Activated CD8-positive, alpha-beta T cell treated with anti-CD3 and anti-CD28 coated beads, Interleukin-2, amount 10 ng/mL, durations not matched to agents 7 days and 5 days (primary cell): ENCODE data around the gene IRS1. TPM values are rescaled to one million over a fixed set of nuclear protein-coding genes. Genes with fewer than 3 reads are reported as not detected.
"Not testable (repeated sequence)": the region's sequence is repeated elsewhere in the genome, so short reads cannot be mapped to it uniquely, and the experiment has no call there.

Source experiments
- ATAC-seq: fragments of 150-1000 bp; cut with Tn5 transposase; one replicate; pipeline ENCODE4 v1.10.0; 2021; ENCODE audit warnings: moderate library complexity
- CTCF ChIA-PET: fragments of 350-600 bp; sonication (Branson Sonifier 250); formaldehyde crosslinking; loops from one replicate; lab custom pipeline; 2021; ENCODE audit warnings: antibody characterized with exemption; lab: Charles Lee
- POLR2A ChIA-PET: fragments of 350-600 bp; sonication (Branson Sonifier 250); formaldehyde crosslinking; loops from one replicate; lab custom pipeline; 2021; ENCODE audit warnings: antibody characterized with exemption; lab: Charles Lee
- DNase-seq: peaks from one replicate; pipeline ENCODE4 v3.0.0-alpha.2; 2020
- H3K27ac Mint-ChIP-seq: one replicate; pipeline ENCODE4 v1.8.0; 2021; ENCODE audit warnings: mild to moderate bottlenecking, mixed read lengths
- H3K27me3 Mint-ChIP-seq: one replicate; pipeline ENCODE4 v1.8.0; 2021; ENCODE audit warnings: low read depth, mixed read lengths
- H3K36me3 Mint-ChIP-seq: one replicate; pipeline ENCODE4 v1.8.0; 2021; ENCODE audit warnings: low read depth, mixed read lengths
- H3K4me1 Mint-ChIP-seq: one replicate; pipeline ENCODE4 v1.8.0; 2021; ENCODE audit warnings: low read depth, mixed read lengths
- H3K4me3 Mint-ChIP-seq: one replicate; pipeline ENCODE4 v1.8.0; 2021; ENCODE audit warnings: mild to moderate bottlenecking, mixed read lengths
- H3K9me3 Mint-ChIP-seq: one replicate; pipeline ENCODE4 v1.8.0; 2022; ENCODE audit warnings: mixed read lengths; ENCODE audit not compliant: insufficient read depth
- total RNA-seq, 2 experiments: library from RNA; stranded (reverse); gene quantifications; one replicate each; pipeline ENCODE4 v1.2.3, GENCODE V29; 2021

IRS1 gene
- total RNA-seq = 1 to 10 TPM; 7.3 to 9.6 TPM

GRCh38 chr2:226799211-226799975 lies at the start of gene IRS1:
Gene IRS1 (minus strand): TSS chr2:226799820. CDS start chr2:226798738, 1,082 bp downstream.
- Mint-ChIP-seq H3K27ac (peak within 1 kb of the TSS; percentile 87), H3K9me3 (no peaks in the 10 kb centered on the region), H3K4me1 (peaks cover 53% of the 10 kb centered on the region), H3K36me3 (peaks cover 18% of the 10 kb centered on the region), H3K27me3 (peaks cover 9% of the 10 kb centered on the region), H3K4me3 (peak within 1 kb of the TSS; percentile 87)
- ChIA-PET POLR2A (interaction anchor here (1.0 to 3.3 kb wide), 4 partner anchors 8 to 38 kb away, joined by 4 to 25 read pairs (median 7); partner anchors contain the start of gene RHBDD1), CTCF (interaction anchor here (0.6 to 4.3 kb wide), 29 partner anchors 9 to 1134 kb away, joined by 3 to 36 read pairs (median 5); partner anchors contain the start of gene RHBDD1)
- DNase-seq (peak; percentile 71), ATAC-seq (peak; percentile 59)

GRCh38 chr2:226849349-226849748 lies 49.7 kb upstream of the IRS1 start:
- ChIA-PET CTCF (interaction anchor here (1.0 kb wide), 1 partner anchor 26 kb away, joined by 3 read pairs; no protein-coding TSS in a partner anchor), POLR2A (no interaction called here)
- H3K27ac Mint-ChIP-seq = no peak overlapping the region
- H3K36me3 Mint-ChIP-seq = peaks cover 7% of the 10 kb centered on the region
- H3K4me3 Mint-ChIP-seq = no peak overlapping the region
- ATAC-seq (no peak), DNase-seq (no peak)
- peaks cover 2% of the 10 kb centered on the region for H3K4me1 Mint-ChIP-seq
- H3K9me3 Mint-ChIP-seq = no peaks in the 10 kb centered on the region
- no peaks in the 10 kb centered on the region for H3K27me3 Mint-ChIP-seq

GRCh38 chr2:226847511-226847910 lies 47.9 kb upstream of the IRS1 start:
- Mint-ChIP-seq H3K27ac (no peak overlapping the region), H3K4me1 (peaks cover 12% of the 10 kb centered on the region), H3K9me3 (peaks cover 1% of the 10 kb centered on the region), H3K36me3 (peaks cover 21% of the 10 kb centered on the region), H3K4me3 (no peak overlapping the region), H3K27me3 (no peaks in the 10 kb centered on the region)
- ChIA-PET CTCF (interaction anchor here (0.9 kb wide), 1 partner anchor 10 kb away, joined by 5 read pairs; no protein-coding TSS in a partner anchor), POLR2A (no interaction called here)
- no peak for DNase-seq
- no peak for ATAC-seq

GRCh38 chr2:226847090-226847489 lies 47.5 kb upstream of the IRS1 start:
- Mint-ChIP-seq H3K27ac (no peak overlapping the region), H3K36me3 (peaks cover 25% of the 10 kb centered on the region), H3K4me1 (peaks cover 16% of the 10 kb centered on the region), H3K27me3 (no peaks in the 10 kb centered on the region), H3K4me3 (no peak overlapping the region), H3K9me3 (peaks cover 5% of the 10 kb centered on the region)
- POLR2A ChIA-PET = no interaction called here
- no peak for DNase-seq
- no peak for ATAC-seq
- CTCF ChIA-PET = interaction anchor here (0.9 to 1.2 kb wide), 3 partner anchors 9 to 44 kb away, joined by 4 to 5 read pairs (median 4); partner anchors contain the start of gene RHBDD1

GRCh38 chr2:226845386-226846116 lies 45.9 kb upstream of the IRS1 start:
- ATAC-seq (no peak), DNase-seq (no peak)
- peaks cover 33% of the 10 kb centered on the region for H3K36me3 Mint-ChIP-seq
- H3K27me3 Mint-ChIP-seq = no peaks in the 10 kb centered on the region
- H3K4me1 Mint-ChIP-seq = peaks cover 20% of the 10 kb centered on the region
- H3K9me3 Mint-ChIP-seq = peaks cover 6% of the 10 kb centered on the region
- H3K27ac Mint-ChIP-seq = no peak overlapping the region
- ChIA-PET POLR2A (no interaction called here), CTCF (interaction anchor here (1.2 kb wide), 1 partner anchor 10 kb away, joined by 4 read pairs; the partner anchor contains the start of gene RHBDD1)
- H3K4me3 Mint-ChIP-seq = no peak overlapping the region

GRCh38 chr2:226843001-226843400 lies 43.4 kb upstream of the IRS1 start:
- H3K4me1 Mint-ChIP-seq = peaks cover 44% of the 10 kb centered on the region
- H3K4me3 Mint-ChIP-seq, ATAC-seq, H3K27me3 Mint-ChIP-seq, H3K9me3 Mint-ChIP-seq, H3K27ac Mint-ChIP-seq, POLR2A ChIA-PET, CTCF ChIA-PET, DNase-seq: not testable (repeated sequence)
- H3K36me3 Mint-ChIP-seq = peaks cover 48% of the 10 kb centered on the region

DNA sequence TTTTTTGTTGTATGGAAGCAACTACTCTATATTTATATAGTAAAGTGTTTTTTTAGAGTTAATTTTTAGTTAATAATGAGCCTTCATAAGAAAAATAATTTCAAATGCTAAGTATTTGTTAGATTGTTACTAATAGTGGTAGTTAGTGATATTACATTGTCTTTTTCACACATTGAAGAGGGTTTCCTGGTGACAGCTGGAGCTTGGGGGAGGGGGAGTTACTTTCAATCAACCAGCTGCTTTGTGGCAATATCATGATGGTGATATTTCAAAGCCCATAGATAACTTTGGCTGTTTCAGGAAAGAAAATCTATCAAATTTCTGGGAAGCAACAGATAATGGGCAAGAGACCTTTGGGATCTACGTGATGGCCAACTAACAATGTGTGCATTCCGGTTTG lies 40.3 kb upstream of the IRS1 start:
- Mint-ChIP-seq H3K4me1 (peaks cover 60% of the 10 kb centered on the region), H3K4me3 (no peak overlapping the region), H3K27ac (no peak overlapping the region), H3K27me3 (no peaks in the 10 kb centered on the region), H3K36me3 (peaks cover 58% of the 10 kb centered on the region), H3K9me3 (peaks cover 6% of the 10 kb centered on the region)
- ChIA-PET POLR2A (no interaction called here), CTCF (interaction anchor here (0.7 to 1.0 kb wide), 2 partner anchors 8 to 146 kb away, joined by 3 read pairs; no protein-coding TSS in a partner anchor)
- ATAC-seq (no peak), DNase-seq (no peak)

DNA sequence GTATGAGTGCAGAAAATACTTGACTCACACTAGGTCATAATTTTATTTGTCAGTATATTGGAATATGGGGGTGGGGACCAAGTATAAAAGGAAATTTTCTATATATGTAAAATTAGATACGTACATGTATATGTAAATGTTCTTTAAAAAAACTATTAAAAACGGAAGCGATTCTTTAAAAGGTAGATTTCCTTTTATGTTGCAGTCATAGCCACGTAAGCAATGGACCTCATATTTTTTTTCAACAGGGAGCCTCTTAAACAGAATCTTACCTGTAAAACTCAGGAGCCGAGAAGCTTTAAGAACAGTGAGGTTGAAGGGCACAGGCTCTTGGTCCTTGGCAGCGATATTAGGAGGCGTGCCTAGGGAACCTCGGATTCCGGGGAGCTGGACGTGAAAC lies 39.5 kb upstream of the IRS1 start:
- Mint-ChIP-seq H3K9me3 (peaks cover 6% of the 10 kb centered on the region), H3K27me3 (no peaks in the 10 kb centered on the region), H3K4me1 (peaks cover 64% of the 10 kb centered on the region), H3K27ac (peak overlapping the region; percentile 89), H3K4me3 (peak overlapping the region; percentile 88), H3K36me3 (peaks cover 58% of the 10 kb centered on the region)
- POLR2A ChIA-PET = no interaction called here
- no peak for ATAC-seq
- CTCF ChIA-PET = interaction anchor here (0.7 to 2.6 kb wide), 2 partner anchors 9 to 41 kb away, joined by 3 to 6 read pairs; no protein-coding TSS in a partner anchor
- DNase-seq = no peak

DNA sequence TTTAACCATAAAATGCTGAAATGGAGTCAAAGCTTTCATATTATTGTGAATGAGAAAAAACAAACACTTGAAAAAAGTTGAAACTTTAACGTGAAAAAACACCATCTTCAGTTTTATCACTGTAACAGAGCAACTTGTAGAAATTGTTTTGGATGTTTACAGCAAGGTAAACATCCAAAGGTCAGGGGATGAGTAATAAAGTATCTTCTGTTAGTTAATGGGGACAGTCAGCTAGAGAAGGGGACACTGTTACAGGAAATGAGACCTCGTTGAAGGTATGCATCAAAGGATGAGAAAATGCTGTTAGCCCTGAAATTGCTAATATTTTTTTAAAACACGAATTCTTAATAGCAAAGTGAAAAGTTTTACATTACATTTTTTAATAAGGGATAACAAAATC lies 39.1 kb upstream of the IRS1 start:
- Mint-ChIP-seq H3K27me3 (no peaks in the 10 kb centered on the region), H3K36me3 (peaks cover 58% of the 10 kb centered on the region), H3K4me3 (peak overlapping the region; percentile 88), H3K27ac (peak overlapping the region; percentile 89), H3K4me1 (peaks cover 68% of the 10 kb centered on the region), H3K9me3 (peaks cover 6% of the 10 kb centered on the region)
- DNase-seq = no peak
- ChIA-PET POLR2A (interaction anchor here (1.8 kb wide), 1 partner anchor 39 kb away, joined by 9 read pairs; the partner anchor contains the start of gene IRS1), CTCF (interaction anchor here (0.8 to 2.6 kb wide), 3 partner anchors 9 to 40 kb away, joined by 3 to 6 read pairs (median 5); no protein-coding TSS in a partner anchor)
- ATAC-seq = no peak

GRCh38 chr2:226837787-226838603 lies 38.4 kb upstream of the IRS1 start:
- DNase-seq (no peak), ATAC-seq (no peak)
- ChIA-PET CTCF (interaction anchor here (0.6 to 2.6 kb wide), 6 partner anchors 9 to 39 kb away, joined by 3 to 6 read pairs (median 4); no protein-coding TSS in a partner anchor), POLR2A (interaction anchor here (0.7 to 1.8 kb wide), 2 partner anchors 29 to 38 kb away, joined by 3 to 9 read pairs; partner anchors contain the start of gene IRS1)
- Mint-ChIP-seq H3K36me3 (peaks cover 57% of the 10 kb centered on the region), H3K4me1 (peaks cover 68% of the 10 kb centered on the region), H3K4me3 (peak overlapping the region; percentile 88), H3K27ac (peak overlapping the region; percentile 99), H3K27me3 (no peaks in the 10 kb centered on the region), H3K9me3 (peaks cover 6% of the 10 kb centered on the region)
